ENCODE results near the gene MTFMT.
A peak's percentile ranks its signal among the peaks of the same experiment; 100 is the strongest.
"Not testable (repeated sequence)": the region's sequence is repeated elsewhere in the genome, so short reads cannot be mapped to it uniquely, and the experiment has no call there.

The MTFMT gene

GRCh38 chr15:65059931-65060596, 30.6 kb upstream of the MTFMT start:
- no peak for DNase-seq

GRCh38 chr15:65059369-65059750, 29.9 kb upstream of the MTFMT start:
- no peak for DNase-seq

DNA sequence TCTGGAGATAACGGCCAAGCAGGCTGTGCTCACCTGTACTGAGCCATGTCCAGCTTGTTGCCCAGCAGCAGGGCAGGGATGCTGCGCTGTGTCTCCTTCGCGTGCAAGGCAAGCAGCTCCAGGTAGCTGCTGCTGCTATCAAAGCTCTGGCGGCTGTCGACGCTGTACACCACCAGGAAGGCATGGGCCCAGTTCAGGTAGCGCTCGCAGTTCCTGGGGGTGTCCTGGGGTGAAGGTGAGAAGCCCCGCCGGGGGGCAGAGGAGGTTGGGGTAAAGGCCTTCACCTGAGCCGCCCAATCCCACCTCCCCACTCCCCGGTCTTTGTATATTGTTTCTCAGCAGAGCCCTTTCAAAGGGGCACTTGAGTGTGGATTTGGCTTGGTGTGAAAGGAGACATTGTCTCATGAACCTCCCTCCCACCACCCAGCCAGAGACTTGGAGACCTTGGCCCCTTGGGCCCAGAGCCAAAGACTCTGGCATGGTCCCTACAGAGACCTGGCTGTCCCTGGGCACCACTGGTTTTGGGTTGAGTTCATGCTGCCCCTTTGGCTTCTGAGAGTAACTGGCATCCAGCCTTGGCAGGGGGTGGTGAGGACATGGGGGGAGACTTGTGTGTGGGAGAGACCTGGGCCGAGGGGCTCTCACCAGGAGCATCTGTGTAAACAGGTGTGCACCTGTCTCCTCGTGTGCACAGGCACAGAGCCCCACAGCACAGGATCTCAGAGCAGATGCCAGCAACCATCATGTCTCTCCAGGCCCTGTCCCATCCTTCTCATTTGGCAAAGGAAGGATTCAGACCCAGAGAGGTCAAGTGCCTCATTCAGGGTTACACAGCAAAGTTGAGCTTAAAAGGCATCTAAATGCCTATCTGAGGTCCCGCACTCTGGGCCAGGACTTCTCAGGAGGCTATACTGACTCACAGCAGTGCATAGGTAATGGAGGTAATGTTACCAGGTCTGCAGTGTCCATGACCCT, 29.2 kb upstream of the MTFMT start:
- no peak for DNase-seq

DNA sequence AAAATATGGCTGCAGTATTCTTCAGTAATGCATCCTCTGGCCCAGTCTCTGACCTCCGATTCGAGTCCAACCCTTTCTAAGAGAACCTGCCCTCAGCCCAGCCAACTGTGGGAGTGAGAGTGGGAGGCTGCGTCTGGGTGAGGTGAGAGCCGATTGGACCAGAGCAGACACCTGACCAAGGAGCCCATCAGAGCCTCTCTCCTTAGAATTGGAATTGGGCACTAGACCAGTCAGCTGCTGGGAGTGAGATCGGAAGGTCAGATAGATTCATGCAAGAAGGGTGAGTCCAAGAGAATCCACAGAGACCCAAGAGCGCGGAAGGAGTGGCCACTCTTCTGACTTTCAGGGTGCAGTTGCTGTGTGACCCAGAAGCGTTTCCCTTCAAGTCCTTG, 28.1 kb upstream of the MTFMT start:
- no peak for DNase-seq

GRCh38 chr15:65056868-65057548, 27.6 kb upstream of the MTFMT start:
- DNase-seq = no peak

DNA sequence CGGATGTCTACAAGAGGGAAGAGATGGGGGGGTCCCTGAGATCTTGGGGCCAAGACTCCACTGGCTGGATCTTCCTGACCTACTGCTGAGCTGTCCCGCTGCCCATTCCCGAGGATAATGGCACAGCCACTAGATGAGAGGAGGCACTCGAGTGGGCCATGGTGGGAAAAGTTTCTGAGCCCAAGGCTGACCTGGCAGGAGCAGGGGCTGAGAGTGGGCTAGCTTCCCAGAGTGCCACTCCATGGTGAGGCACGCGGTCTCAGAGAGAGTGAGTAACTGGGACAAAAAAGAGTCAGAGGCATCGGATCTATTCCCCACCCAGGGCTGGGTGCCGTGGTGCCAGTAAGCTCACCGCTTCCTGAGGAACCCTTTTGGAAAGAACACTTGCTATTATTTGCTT, 26.7 kb upstream of the MTFMT start:
- DNase-seq = no peak

GRCh38 chr15:65055201-65055870, 25.9 kb upstream of the MTFMT start:
- DNase-seq = no peak

GRCh38 chr15:65054333-65055200, 25.1 kb upstream of the MTFMT start:
- DNase-seq = peak; percentile 41 to 50

DNA sequence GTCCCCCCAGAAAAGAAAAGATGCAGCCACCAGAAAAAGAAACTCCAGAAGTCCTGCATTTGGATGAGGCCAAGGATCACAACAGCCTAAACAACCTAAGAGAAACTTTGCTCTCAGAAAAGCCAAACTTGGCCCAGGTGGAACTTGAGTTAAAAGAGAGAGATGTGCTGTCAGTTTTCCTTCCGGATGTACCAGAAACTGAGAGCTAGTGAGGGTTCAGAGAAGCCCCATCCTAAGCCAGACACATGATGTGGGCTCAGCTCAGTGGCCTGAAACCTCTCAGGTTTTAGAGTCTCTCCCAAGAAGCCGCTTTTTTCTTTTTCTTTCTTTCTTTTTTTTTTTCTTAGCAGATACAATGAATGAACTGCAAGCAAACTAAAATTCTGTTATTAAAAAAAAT, 23.5 kb upstream of the MTFMT start:
- DNase-seq = no peak

GRCh38 chr15:65051266-65051665, 21.8 kb upstream of the MTFMT start:
- DNase-seq = no peak

- no peak for DNase-seq
These were observed 20.8 kb upstream of the MTFMT start for GRCh38 chr15:65050270-65050669.

- DNase-seq = peak; percentile 88 to 93
These were observed 20.0 kb upstream of the MTFMT start for GRCh38 chr15:65049418-65049840.

GRCh38 chr15:65048241-65048640, 18.8 kb upstream of the MTFMT start:
- DNase-seq = no peak

GRCh38 chr15:65044724-65045481, 15.5 kb upstream of the MTFMT start, which contains the start of gene SLC51B:
TSS of gene SLC51B (plus strand) at chr15:65045387. CDS start at chr15:65050005, 4,618 bp downstream.
- no peak for DNase-seq

DNA sequence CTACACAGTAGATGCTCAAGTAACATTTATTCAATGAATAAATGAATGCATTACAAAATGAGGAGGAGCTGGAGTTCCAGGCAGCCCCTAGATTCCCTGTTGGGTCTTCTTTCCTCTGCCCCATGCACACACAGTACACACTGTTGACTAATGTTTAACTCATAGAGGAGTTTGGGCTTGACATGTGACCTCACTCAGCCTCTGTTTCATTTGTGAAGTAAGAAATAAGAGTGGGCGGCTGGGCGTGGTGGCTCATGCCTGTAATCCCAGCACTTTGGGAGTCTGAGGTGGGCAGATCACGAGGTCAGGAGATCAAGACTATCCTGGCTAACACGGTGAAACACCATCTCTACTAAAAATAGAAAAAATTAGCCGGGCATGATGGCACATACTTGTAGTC, 14.8 kb upstream of the MTFMT start:
- not testable (repeated sequence) for DNase-seq

DNA sequence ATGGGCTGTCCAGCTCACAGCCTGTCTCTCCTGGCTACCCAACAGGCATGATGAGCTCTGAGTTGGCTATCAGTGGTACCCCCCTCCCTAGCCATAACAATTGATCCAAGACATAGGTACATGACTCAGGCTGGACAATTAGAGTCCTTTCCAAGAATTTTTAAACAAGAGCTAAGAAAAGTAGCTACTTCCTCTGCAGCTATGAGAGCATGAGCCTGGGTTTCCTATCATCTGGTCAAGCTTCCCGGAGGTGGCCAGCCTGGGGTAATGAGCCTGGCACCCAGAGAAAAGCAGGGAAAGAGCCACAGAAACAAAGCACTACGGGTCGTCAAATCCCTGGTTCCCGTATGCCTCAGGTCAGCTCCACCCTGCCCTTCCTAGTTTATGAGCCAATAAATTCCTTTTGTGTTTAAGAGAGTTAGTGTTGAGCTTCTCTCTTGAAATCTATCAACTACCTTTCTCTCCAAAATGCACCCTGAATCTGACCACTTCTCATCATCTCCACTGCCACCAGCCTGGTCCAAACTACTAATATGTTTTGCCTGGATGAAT, 13.4 kb upstream of the MTFMT start:
- DNase-seq = no peak

GRCh38 chr15:65041787-65042186, 12.3 kb upstream of the MTFMT start:
- no peak for DNase-seq

DNA sequence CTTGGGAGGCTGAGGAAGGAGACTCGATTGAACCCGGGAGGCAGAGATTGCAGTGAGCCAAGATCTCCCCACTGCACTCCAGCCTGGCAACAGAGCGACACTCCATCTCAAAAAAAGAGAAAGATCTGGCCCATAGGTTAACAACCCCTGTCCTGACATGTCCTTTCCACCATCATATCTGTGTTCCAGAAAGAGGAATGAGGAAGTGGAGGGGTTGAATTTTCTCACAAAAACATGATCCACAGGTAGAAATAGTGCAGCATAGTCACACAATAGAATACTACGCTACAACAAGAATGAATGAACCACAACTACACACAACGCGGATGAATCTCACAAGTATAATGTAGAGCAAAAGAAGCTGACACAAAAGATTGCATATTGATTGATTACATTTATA, 11.0 kb upstream of the MTFMT start:
- no peak for DNase-seq

GRCh38 chr15:65038836-65039235, 9.4 kb upstream of the MTFMT start:
- DNase-seq = no peak

DNA sequence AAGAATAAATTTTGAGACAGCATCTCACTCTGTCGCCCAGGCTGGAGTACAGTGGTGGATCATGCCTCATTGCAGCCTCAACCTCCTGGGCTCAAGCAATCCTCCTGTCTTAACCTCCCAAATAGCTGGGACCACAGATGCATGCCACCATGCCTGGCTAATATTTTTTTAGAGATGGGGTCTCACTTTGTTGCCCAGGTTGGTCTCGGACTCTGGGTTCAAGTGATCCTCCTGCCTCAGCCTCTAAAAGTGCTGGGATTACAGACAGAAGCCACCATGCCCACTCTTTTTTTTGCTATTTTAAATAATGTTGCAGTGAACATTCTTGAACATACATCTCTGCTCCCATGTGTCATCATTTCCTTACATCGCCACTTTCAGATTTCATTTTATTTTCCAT, 9.0 kb upstream of the MTFMT start:
- no peak for DNase-seq

DNA sequence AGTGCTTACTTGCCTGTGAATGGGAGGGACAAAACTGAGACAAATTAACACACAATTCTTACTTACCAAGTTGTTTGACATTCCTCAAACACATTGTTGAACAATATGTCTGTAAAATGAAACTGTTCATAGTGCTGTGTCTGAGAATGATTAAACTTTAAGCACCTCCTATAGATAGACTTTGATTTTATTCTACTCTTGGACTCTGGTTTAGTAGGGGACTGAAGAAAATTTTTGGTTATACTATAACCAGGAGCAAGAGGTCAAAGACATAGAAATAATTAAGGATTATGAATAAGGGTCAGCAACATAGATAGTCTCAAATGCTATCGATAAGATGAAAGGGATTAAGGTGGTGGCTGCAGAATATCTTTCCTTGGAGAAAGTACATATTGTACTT, 7.9 kb upstream of the MTFMT start:
- no peak for DNase-seq
